ENCODE measurements around the gene TENM3. TPM values are rescaled to one million over a fixed set of nuclear protein-coding genes. Genes with fewer than 3 reads are reported as not detected.

Gene TENM3
- total RNA-seq, 2 experiments from 2014 or later = not detected

DNA sequence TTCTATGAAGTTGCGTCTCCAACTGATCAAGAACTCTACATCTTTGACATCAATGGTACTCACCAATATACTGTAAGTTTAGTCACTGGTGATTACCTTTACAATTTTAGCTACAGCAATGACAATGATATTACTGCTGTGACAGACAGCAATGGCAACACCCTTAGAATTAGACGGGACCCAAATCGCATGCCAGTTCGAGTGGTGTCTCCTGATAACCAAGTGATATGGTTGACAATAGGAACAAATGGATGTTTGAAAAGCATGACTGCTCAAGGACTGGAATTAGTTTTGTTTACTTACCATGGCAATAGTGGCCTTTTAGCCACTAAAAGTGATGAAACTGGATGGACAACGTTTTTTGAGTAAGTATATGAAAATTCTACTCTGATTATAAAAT lies 511.7 kb downstream of the TENM3 start:
- H3K27ac ChIP-seq (ENCODE audit: low read depth, low read length, poor library complexity, severe bottlenecking) = no peak overlapping the region
- H3K36me3 ChIP-seq (ENCODE audit: insufficient read depth, low read length) = no peaks in the 10 kb centered on the region
- H3K9me3 ChIP-seq (ENCODE audit: low read length) = no peaks in the 10 kb centered on the region
- ChIA-PET CTCF (ENCODE audit: unreplicated experiment) (no interaction called here), POLR2A (no interaction called here)
- BruUV-seq (replicated peaks) = no TSS peak
- no peak overlapping the region for H3K4me2 ChIP-seq (ENCODE audit: low read length)
- no peaks in the 10 kb centered on the region for H3K79me2 ChIP-seq (ENCODE audit: insufficient read depth, low read depth, low read length)
- no peaks in the 10 kb centered on the region for H3K4me1 ChIP-seq (ENCODE audit: insufficient read depth, low read length, poor library complexity, severe bottlenecking)
- no peak for DNase-seq (ENCODE audit: low spot score)
- no peaks in the 10 kb centered on the region for H4K20me1 ChIP-seq (ENCODE audit: insufficient read depth, low read length)
- no peak overlapping the region for H3K4me3 ChIP-seq (ENCODE audit: low read depth, low read length, poor library complexity, severe bottlenecking)
- no peak overlapping the region for H2AFZ ChIP-seq (ENCODE audit: low read length)
- TF ChIP-seq, protein P1, sequence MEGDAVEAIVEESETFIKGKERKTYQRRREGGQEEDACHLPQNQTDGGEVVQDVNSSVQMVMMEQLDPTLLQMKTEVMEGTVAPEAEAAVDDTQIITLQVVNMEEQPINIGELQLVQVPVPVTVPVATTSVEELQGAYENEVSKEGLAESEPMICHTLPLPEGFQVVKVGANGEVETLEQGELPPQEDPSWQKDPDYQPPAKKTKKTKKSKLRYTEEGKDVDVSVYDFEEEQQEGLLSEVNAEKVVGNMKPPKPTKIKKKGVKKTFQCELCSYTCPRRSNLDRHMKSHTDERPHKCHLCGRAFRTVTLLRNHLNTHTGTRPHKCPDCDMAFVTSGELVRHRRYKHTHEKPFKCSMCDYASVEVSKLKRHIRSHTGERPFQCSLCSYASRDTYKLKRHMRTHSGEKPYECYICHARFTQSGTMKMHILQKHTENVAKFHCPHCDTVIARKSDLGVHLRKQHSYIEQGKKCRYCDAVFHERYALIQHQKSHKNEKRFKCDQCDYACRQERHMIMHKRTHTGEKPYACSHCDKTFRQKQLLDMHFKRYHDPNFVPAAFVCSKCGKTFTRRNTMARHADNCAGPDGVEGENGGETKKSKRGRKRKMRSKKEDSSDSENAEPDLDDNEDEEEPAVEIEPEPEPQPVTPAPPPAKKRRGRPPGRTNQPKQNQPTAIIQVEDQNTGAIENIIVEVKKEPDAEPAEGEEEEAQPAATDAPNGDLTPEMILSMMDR (conservative IDR thresholded peaks at IDR 0.05; ENCODE audit: low read length) = no peak
- TF ChIP-seq EZH2phosphoT487 (IDR thresholded peaks at IDR 0.05; ENCODE audit: borderline replicate concordance, low read depth, low read length) = no peak
- H3K9me2 ChIP-seq (ENCODE audit: insufficient read depth, low read length) = no peaks in the 10 kb centered on the region
- intact Hi-C loops (cut with micrococcal nuclease; ENCODE audit: unreplicated experiment) = no loop called here

DNA sequence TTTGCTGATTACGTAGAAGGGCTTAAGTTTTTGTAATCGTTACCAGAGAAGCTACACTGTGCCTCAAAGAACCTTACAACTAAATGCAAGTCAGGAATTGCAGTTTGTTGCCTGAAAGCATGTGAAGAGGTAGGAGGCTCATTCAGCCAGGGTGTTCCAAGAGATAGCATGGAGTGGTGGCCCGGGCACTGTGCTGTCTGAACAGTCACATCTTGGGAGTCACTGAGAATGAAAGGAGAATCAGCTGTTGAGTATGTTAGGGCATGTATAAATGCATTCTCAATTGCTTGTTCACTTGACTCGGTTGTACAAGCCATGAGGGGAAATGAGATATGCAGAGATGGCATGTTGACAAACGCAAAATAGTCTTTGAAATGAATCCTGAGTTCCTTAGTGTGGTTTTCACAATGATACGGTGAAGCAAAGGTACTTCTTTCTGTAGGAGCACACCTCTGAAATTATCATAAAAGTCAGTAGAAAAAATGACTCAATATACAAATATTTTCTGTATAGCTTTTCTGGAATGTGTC lies 513.0 kb downstream of the TENM3 start:
- POLR2A ChIA-PET = no interaction called here

DNA sequence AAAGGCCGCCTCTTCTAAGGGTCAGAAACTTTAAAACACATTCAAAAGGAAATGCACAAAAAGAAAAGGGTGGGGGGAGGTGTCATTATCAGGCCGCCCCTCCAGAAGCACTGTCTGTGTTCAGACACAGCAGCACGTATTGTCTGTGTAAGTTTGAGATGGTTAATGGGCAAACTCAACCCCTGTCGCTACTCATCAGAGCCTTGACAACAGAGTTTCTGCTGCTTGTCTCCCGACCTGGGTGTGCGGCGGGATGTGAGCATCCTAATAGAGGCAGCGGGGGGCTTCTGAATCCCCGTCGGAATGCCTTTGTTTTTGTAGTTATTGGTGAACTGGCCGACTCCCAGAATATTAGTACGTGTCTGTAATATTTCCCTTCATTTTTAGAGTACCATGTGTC lies 515.1 kb downstream of the TENM3 start:
- Histone ChIP-seq H3K9me3 (ENCODE audit: low read length) (no peaks in the 10 kb centered on the region), H3K36me3 (ENCODE audit: insufficient read depth, low read length) (no peaks in the 10 kb centered on the region), H3K4me1 (ENCODE audit: insufficient read depth, low read length, poor library complexity, severe bottlenecking) (no peaks in the 10 kb centered on the region), H3K27ac (ENCODE audit: low read depth, low read length, poor library complexity, severe bottlenecking) (no peak overlapping the region), H4K20me1 (ENCODE audit: insufficient read depth, low read length) (no peaks in the 10 kb centered on the region), H3K79me2 (ENCODE audit: insufficient read depth, low read depth, low read length) (no peaks in the 10 kb centered on the region), H3K9me2 (ENCODE audit: insufficient read depth, low read length) (no peaks in the 10 kb centered on the region), H2AFZ (ENCODE audit: low read length) (no peak overlapping the region), H3K4me2 (ENCODE audit: low read length) (no peak overlapping the region), H3K4me3 (ENCODE audit: low read depth, low read length, poor library complexity, severe bottlenecking) (no peak overlapping the region)
- intact Hi-C loops (cut with micrococcal nuclease; ENCODE audit: unreplicated experiment) = no loop called here
- CTCF ChIA-PET (ENCODE audit: unreplicated experiment) = no interaction called here
- no TSS peak for BruUV-seq (replicated peaks)
- no peak for TF ChIP-seq EZH2phosphoT487 (IDR thresholded peaks at IDR 0.05; ENCODE audit: borderline replicate concordance, low read depth, low read length)
- TF ChIP-seq, protein P1 (conservative IDR thresholded peaks at IDR 0.05; ENCODE audit: low read length) = no peak
- no peak for DNase-seq (ENCODE audit: low spot score)
- POLR2A ChIA-PET = no interaction called here

More for the DNA sequence above, 513.0 kb downstream of the TENM3 start:
- intact Hi-C loops (cut with micrococcal nuclease; ENCODE audit: unreplicated experiment) = no loop called here
- Histone ChIP-seq H3K27ac (ENCODE audit: low read depth, low read length, poor library complexity, severe bottlenecking) (no peak overlapping the region), H2AFZ (ENCODE audit: low read length) (no peak overlapping the region), H3K4me2 (ENCODE audit: low read length) (no peak overlapping the region), H3K4me1 (ENCODE audit: insufficient read depth, low read length, poor library complexity, severe bottlenecking) (no peaks in the 10 kb centered on the region), H4K20me1 (ENCODE audit: insufficient read depth, low read length) (no peaks in the 10 kb centered on the region), H3K4me3 (ENCODE audit: low read depth, low read length, poor library complexity, severe bottlenecking) (no peak overlapping the region), H3K79me2 (ENCODE audit: insufficient read depth, low read depth, low read length) (no peaks in the 10 kb centered on the region), H3K36me3 (ENCODE audit: insufficient read depth, low read length) (no peaks in the 10 kb centered on the region), H3K9me3 (ENCODE audit: low read length) (no peaks in the 10 kb centered on the region), H3K9me2 (ENCODE audit: insufficient read depth, low read length) (no peaks in the 10 kb centered on the region)
- no peak for DNase-seq (ENCODE audit: low spot score)
- CTCF ChIA-PET (ENCODE audit: unreplicated experiment) = no interaction called here
- TF ChIP-seq, protein P1 (conservative IDR thresholded peaks at IDR 0.05; ENCODE audit: low read length) = no peak
- TF ChIP-seq EZH2phosphoT487 (IDR thresholded peaks at IDR 0.05; ENCODE audit: borderline replicate concordance, low read depth, low read length) = no peak
- no TSS peak for BruUV-seq (replicated peaks)

Measured in OCI-LY7 (cell line).